GM15510 (cell line): Measurements from ENCODE around the gene BCLAF3.

Experiments used
- POLR2A ChIP-seq: IDR thresholded peaks from 3 replicates; pipeline ENCODE4 v1.6.1; 2011; ENCODE audit warnings: borderline replicate concordance; ENCODE audit not compliant: insufficient read length; ENCODE audit errors: extremely low read depth

BCLAF3 gene

DNA sequence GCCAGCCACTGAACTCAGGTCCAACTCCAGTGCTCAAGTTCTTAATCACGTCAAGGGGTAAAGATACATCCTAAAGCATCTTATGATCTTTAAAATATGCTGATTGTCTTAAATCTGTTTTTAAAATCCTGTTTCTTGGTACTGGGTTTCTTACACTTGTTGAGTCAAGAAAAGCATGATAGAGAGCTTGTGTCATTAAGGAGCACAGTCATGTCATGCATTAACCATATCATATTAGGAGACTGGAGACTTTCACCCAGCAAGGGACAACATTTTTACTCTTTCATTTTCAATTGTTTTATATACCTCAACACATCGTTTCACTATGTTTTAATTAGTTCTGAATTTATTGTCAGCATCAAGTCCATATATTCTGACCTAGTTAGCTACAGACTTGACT lies 41.5 kb downstream of the BCLAF3 start:
- TF ChIP-seq POLR2A: no peak

DNA sequence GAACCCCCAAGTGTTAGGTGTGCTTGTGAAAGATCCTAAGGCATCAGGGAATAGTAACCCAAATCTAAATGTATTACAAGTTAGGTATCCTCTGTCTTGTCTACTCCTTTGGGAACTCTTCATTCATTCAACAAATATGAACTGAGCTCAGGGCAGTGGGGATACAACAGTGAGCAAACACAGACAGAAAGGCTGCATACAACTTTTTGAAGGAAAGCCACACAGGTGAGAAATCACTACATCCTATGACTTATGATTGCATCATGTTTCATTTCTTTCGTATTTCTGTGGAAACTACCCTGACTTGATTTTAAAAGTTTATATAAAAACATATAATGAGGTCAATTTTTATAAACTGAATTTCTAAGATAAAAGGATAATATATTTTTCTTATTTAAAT lies 43.2 kb downstream of the BCLAF3 start:
- no peak for TF ChIP-seq POLR2A
